Tibial artery (tissue), 4 donors: Measurements from ENCODE around the gene TINAGL1.

Experiments
- DNase-seq, 2 donors: peaks; one replicate each; pipeline ENCODE4 v3.0.0-alpha.2; 2019
- H3K27ac ChIP-seq, 2 donors: fragments of 200-600 bp; sonication (generic) in 1 of 2; 1 replicate in 1 of 2; 2 replicates in 1 of 2; pipeline ENCODE4 v1.5.1; 2018 to 2019; ENCODE audit warnings: mild to moderate bottlenecking in 1 of 2
- H3K27me3 ChIP-seq, 2 donors: fragments of 200-600 bp; sonication (generic) in 1 of 2; one replicate each; pipeline versions ENCODE4 v1.5.1 to v1.6.0; 2016 to 2019
- H3K36me3 ChIP-seq, 3 donors: fragments of 200-600 bp; sonication (generic) in 2 of 3; one replicate each; pipeline ENCODE4 v1.5.1; 2016 to 2019; ENCODE audit warnings: mild to moderate bottlenecking in 2 of 3
- H3K4me1 ChIP-seq, 4 donors: fragments of 200-600 bp; sonication (generic) in 2 of 4; 1 replicate in 3 of 4; 2 replicates in 1 of 4; pipeline ENCODE4 v1.5.1; 2016 to 2019
- H3K4me3 ChIP-seq, 2 donors: fragments of 200-600 bp; sonication (generic) in 1 of 2; 1 replicate in 1 of 2; 2 replicates in 1 of 2; pipeline ENCODE4 v1.5.1; 2018 to 2019; ENCODE audit warnings: mild to moderate bottlenecking in 2 of 2
- H3K9me3 ChIP-seq, 3 donors: fragments of 200-600 bp; sonication (generic) in 1 of 3; one replicate each; pipeline ENCODE4 v1.5.1; 2016 to 2019
- intact Hi-C: fragments of 100-400 bp; cut with DNase I; formaldehyde crosslinking; loops from one replicate; pipeline ENCODE4 v1.15.0; 2023; ENCODE audit warnings: low total_unique reads
- TF ChIP-seq, protein P1 (sequence below), 2 experiments: fragments of 200-600 bp in 1 of 2; fragments of 450-650 bp in 1 of 2; IDR thresholded peaks; one replicate each; pipeline ENCODE4 v1.5.1; 2017 to 2019; ENCODE audit warnings: antibody characterized with exemption in 2 of 2, mild to moderate bottlenecking in 1 of 2, moderate library complexity in 1 of 2

TINAGL1 gene

GRCh38 chr1:31627930-31628559 is 51.7 kb downstream of the TINAGL1 start:
- Histone ChIP-seq H3K36me3 (peaks cover 40 to 51% (median 49%) of the 10 kb centered on the region in 3 donors), H3K4me1 (peaks cover 0 to 44% (median 37%) of the 10 kb centered on the region in 4 donors), H3K4me3 (no peak overlapping the region), H3K27ac (peak overlapping the region; percentile 83 to 87), H3K27me3 (no peaks in the 10 kb centered on the region), H3K9me3 (no peaks in the 10 kb centered on the region)
- TF ChIP-seq, protein P1, sequence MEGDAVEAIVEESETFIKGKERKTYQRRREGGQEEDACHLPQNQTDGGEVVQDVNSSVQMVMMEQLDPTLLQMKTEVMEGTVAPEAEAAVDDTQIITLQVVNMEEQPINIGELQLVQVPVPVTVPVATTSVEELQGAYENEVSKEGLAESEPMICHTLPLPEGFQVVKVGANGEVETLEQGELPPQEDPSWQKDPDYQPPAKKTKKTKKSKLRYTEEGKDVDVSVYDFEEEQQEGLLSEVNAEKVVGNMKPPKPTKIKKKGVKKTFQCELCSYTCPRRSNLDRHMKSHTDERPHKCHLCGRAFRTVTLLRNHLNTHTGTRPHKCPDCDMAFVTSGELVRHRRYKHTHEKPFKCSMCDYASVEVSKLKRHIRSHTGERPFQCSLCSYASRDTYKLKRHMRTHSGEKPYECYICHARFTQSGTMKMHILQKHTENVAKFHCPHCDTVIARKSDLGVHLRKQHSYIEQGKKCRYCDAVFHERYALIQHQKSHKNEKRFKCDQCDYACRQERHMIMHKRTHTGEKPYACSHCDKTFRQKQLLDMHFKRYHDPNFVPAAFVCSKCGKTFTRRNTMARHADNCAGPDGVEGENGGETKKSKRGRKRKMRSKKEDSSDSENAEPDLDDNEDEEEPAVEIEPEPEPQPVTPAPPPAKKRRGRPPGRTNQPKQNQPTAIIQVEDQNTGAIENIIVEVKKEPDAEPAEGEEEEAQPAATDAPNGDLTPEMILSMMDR (IDR thresholded peaks at IDR 0.05) = no peak
- peak; percentile 45 to 87 for DNase-seq
- intact Hi-C loops = no loop called here

DNA sequence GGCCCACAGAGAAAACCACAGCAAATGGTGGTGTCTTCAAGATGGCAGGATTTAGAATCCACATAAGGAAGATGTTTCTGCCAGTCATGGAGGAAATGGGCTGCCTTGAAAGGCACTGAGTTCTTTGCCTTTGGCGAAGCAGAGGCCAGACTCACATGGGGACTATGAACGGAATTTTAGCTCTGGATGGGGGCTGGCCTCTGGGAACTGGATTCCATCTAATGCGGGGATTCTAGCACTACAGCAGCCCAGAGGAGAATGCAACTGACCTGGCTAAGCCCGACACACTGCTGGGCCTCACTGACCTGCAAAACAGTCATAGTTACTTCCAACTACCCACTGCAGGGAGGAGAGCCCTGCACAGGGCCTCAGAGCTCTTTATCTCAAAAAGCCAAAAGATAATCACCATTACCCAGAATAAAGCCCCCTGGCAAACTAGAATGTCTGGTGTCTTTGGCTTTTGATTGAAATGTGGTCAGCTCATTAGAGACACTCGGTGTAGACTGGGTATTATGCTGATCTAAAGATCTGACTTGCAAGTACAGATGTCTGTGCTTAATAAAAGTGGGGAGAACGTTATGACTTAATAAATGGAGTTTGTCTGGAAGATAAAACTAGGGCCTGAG is 52.7 kb downstream of the TINAGL1 start:
- no peaks in the 10 kb centered on the region for H3K9me3 ChIP-seq
- TF ChIP-seq, protein P1 (IDR thresholded peaks at IDR 0.05) = no peak
- intact Hi-C loops = no loop called here
- H3K4me1 ChIP-seq = peaks cover 0 to 44% (median 37%) of the 10 kb centered on the region in 4 donors
- peaks cover 42 to 57% (median 56%) of the 10 kb centered on the region in 3 donors for H3K36me3 ChIP-seq
- H3K4me3 ChIP-seq = no peak overlapping the region
- no peaks in the 10 kb centered on the region for H3K27me3 ChIP-seq
- H3K27ac ChIP-seq = peak overlapping the region; percentile 83 to 87
- no peak for DNase-seq

DNA sequence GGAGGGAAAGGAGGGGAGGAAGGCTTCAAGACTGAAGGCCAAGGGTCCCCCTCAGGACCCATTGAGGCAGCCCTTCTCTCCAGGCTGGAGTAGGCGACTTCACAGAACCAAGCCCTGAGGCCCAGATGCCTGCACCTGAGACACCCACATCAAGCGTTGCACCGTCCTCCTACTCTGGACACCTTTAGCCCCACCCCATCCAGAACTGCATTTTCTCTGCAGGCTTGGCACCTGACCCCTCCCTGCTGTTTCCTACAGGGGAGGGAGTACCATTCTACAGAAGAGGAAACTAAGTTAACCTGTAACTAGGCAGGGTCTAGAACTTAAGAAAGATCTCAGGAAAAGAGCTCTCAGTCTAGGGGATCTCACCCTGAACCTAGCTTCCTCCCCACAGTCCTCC is 56.3 kb downstream of the TINAGL1 start:
- no peak overlapping the region for H3K27ac ChIP-seq
- peaks cover 53 to 70% (median 64%) of the 10 kb centered on the region in 3 donors for H3K36me3 ChIP-seq
- no peaks in the 10 kb centered on the region for H3K27me3 ChIP-seq
- H3K4me3 ChIP-seq = no peak overlapping the region
- no peaks in the 10 kb centered on the region for H3K9me3 ChIP-seq
- peaks cover 0 to 24% (median 15%) of the 10 kb centered on the region in 4 donors for H3K4me1 ChIP-seq
- TF ChIP-seq, protein P1 (IDR thresholded peaks at IDR 0.05) = no peak
- no peak for DNase-seq
- intact Hi-C loops = no loop called here

DNA sequence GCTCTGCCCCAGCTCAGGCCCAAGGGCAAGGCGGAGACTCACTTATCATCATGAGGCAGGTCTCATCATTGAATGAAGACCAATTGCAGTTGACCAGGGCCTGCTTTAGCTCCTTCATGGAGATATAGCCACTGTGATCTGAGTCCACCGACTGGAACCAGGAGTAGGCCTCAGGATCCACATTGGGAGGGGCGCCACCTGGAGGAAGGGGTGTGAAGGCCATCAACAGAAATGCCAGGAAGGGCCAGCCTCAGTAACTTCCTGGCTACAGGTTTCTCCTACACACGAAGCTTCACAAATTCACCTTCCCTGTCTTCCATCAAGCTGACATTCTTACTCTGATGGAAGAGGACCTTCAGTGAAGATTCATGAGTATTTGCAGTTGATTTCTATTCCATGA is 56.8 kb downstream of the TINAGL1 start:
- peaks cover 53 to 70% (median 60%) of the 10 kb centered on the region in 3 donors for H3K36me3 ChIP-seq
- H3K4me1 ChIP-seq = peaks cover 0 to 22% (median 12%) of the 10 kb centered on the region in 4 donors
- DNase-seq = no peak
- no peak overlapping the region for H3K4me3 ChIP-seq
- intact Hi-C loops = no loop called here
- H3K9me3 ChIP-seq = no peaks in the 10 kb centered on the region
- TF ChIP-seq, protein P1 (IDR thresholded peaks at IDR 0.05) = peak in 1 of 2 experiments; percentile 12
- no peaks in the 10 kb centered on the region for H3K27me3 ChIP-seq
- H3K27ac ChIP-seq = no peak overlapping the region
